ENCODE measurements around the gene KCNC3.

The KCNC3 gene

DNA sequence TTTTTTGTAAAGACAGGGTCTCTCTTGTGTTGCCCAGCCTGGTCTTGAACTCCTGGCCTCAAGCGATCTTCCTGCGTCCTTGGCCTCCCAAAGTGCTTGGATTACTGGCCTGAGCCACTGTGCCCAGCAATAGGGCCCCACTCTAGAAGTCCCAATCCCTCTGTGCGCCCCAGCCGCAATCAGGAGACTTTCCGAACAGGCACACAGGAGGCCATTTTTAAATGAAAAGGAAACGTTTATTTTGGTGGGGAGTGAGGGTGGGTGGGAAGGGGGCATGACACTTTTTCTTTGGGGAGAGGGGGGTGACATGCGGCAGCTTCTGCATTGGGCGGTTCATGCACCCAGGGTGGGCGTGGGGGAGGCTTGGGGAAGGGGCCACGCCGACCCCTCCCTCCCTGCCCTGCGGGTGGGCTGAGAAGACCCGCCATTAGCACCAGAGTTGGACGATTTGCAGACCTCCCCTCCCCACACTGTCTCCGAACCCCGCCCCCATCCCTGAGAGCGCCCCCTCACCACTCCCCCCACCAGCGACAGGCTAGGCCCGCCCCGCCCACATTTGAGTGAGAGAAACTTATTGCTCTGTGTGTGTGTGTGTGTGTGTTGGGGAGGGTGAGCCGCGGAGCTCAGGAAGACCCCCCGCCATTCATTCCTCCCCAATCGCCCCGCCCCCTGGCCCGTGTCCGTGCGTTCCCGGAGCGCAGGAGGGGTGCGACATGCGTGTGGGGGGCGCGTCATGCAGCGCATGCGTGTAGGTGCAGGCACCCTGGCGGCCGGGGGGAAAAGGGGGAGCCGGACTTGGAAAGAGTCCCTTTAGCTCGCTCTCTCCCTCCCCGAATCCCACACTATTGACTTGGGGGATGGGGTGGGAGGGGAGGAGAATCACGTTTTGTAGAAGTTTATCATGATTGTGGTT, 17.2 kb downstream of the KCNC3 start:
- DNase-seq, result peak in 4 of 51 donors; percentile 2 to 58 (median 11)

DNA sequence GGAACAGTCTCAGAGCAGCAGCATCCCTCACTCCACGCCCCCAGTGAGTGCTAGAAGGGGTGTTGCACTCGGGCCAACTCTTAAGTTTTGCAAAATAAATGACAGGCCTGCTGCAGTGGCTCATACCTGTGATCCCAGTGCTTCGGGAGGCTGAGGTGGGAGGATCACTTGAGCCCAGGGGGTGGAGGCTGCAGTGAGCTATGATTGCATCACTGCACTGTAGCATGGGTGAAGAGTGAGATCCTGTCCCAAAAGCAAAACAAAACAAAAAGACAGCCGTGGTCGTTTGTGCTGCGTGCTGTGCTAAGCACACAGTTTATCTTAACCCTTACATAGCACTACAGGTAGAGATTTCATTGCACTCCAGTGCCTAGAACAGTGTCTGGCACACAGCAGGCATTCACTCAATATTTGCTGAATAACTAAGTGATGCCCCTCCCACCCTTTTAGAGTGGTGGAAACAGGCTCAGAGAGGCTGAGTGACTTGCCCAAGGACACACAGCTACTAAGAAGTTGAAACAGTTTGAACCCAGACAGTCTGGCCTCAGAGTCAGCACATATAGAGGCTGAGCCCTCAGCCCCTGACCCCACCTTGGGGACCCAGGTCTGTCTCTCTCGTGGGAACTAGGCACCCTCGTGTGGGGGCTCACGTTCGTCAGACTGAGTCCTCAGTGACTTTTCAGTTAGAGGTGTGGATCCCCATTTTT, 18.3 kb downstream of the KCNC3 start:
- no peak for DNase-seq

- no peak for DNase-seq
These were observed 19.6 kb downstream of the KCNC3 start for GRCh38 chr19:50309396-50310125.

DNA sequence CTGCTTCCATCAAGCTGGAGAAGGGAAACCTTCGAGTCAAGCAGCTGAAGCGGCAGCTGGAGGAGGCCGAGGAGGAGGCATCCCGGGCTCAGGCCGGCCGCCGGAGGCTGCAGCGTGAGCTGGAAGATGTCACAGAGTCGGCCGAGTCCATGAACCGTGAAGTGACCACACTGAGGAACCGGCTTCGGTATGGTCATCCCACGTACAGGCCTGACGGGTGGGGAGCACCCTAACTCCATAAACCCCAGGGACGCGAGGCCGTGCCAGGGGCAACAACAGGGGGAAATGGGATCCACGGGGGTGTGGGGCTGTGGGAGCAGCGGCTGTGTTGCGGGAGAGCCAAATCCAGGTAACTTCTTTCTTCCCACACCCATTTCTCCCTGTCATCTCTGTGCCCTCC, 20.2 kb downstream of the KCNC3 start:
- no peak for DNase-seq

GRCh38 chr19:50303558-50303957, 25.6 kb downstream of the KCNC3 start:
- no peak for DNase-seq

- no peak for DNase-seq
These were observed 27.6 kb downstream of the KCNC3 start for GRCh38 chr19:50301607-50301971.

DNA sequence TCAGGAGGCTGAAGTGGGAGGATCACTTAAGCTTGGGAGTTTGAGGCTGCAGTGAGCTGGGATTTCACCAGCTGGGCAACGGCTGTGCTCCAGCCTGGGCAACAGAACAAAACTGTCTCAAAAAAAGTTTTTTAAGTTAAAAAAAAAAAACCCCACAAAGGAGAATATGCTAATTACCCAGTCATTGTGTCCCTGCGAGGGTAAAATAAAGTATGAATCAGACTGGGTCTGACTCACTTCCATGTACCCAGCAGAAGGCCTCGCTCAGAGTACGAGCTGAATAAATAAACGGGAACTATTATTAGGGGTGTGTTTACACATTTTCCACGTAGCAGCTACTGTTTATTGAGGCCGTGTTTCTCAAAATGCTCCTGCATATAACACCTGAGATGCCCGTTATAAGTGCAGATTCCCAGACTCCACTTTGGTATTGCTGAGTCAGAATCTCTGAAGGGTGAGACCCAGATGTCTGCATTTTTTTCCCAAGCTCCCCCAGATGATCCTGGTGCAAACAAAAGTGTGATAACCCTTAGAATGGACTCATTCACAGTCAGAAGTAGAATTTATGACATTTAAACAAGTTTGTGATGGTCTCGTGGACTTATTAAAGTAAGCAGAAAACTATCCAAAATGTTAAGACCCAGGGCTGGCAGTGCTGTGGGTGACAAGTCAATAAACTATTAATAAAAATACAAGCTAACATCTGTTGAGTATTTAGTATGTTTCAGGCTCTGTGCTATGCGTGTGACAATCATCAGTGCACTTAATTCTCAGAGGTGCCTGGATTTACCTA, 28.2 kb downstream of the KCNC3 start:
- no peak for DNase-seq

GRCh38 chr19:50300051-50300450, 29.1 kb downstream of the KCNC3 start:
- DNase-seq, result no peak

GRCh38 chr19:50293263-50294004, 35.7 kb downstream of the KCNC3 start:
- DNase-seq, result no peak

DNA sequence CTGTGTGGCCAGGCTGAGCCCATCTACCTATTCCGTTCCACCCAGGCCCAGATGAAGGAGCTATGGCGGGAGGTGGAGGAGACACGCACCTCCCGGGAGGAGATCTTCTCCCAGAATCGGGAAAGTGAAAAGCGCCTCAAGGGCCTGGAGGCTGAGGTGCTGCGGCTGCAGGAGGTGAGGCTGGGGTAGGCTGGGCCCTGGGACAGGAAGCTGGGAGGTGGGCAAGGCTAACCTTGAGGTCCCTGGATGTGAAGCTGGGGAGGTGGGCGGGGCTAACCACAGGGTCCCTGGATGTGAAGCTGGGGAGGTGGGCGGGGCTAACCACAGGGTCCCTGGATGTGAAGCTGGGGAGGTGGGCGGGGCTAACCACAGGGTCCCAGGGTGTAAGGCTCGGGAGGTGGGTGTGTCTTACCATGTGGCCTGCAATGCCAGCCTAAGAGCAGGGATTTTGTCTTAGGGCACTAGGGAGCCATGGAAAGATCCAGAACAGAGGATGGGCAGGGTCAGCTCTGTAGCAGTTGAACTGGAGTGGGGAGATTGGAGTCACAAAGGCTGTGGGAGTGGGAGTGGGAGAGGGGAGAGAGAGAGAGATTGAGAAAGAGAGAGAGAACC, 36.9 kb downstream of the KCNC3 start:
- no peak for DNase-seq

DNA sequence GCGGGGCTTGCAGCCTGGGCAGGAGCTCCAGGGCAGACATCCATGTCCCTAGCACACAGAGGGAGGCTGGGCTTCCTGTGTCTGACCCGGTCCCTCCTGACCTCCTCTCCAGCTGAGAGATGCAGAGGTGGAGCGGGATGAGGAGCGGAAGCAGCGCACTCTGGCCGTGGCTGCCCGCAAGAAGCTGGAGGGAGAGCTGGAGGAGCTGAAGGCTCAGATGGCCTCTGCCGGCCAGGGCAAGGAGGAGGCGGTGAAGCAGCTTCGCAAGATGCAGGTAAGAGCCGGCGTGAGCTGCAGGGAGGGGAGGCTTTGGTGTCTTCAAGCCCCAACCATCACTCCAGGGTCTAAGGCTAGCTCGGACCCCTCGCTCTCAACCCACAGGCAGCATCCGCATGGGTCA, 38.4 kb downstream of the KCNC3 start:
- DNase-seq, result no peak

DNA sequence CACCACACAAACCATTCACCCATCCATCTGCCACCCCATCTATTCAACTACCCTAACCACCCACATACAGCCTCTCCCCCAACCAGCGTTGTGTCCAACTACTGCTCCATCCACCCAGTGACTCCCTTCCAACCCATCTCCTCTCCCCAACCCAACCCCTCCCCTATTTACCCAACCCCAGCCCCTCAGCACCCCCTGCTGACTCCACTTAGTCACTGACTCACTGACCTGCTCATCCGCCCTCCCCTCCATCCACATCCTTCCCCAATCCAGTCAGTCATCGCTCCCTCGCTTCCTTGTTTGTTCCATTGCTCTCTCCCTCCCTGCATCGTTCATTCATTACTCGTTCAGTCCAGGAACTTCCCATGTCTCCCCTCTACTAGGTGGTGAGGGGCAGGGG, 39.2 kb downstream of the KCNC3 start:
- no peak for DNase-seq

DNA sequence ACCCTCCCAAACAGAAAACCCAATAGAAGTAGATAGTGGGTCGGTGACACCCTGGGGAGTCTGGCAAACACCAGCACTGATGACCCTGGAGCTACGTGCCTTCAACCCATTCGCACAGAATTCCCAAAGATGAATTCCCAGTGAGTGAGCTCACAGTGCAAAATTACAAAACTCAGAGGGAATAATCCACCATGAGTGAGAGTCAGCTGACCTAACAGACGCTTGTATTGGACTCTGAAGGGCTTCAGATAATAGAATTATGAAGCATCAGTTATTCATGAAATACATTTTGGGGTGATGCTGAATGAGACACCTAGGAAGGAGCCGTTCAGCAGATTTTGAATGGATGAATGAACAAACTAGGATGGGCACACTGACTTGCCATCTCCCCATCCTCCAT, 40.2 kb downstream of the KCNC3 start:
- no peak for DNase-seq

GRCh38 chr19:50287331-50287730, 41.8 kb downstream of the KCNC3 start:
- no peak for DNase-seq

DNA sequence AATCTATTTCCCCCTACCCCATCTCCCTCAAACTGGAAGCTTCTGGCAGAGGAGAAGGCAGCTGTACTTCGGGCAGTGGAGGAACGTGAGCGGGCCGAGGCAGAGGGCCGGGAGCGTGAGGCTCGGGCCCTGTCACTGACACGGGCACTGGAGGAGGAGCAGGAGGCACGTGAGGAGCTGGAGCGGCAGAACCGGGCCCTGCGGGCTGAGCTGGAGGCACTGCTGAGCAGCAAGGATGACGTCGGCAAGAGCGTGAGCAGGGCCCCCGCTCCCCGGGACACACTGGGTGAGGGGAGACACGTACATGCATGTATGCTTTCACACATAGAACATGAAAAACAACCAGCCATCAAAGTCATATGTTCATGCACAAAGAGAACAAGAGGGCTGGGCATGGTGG, 42.7 kb downstream of the KCNC3 start:
- DNase-seq, result no peak

DNA sequence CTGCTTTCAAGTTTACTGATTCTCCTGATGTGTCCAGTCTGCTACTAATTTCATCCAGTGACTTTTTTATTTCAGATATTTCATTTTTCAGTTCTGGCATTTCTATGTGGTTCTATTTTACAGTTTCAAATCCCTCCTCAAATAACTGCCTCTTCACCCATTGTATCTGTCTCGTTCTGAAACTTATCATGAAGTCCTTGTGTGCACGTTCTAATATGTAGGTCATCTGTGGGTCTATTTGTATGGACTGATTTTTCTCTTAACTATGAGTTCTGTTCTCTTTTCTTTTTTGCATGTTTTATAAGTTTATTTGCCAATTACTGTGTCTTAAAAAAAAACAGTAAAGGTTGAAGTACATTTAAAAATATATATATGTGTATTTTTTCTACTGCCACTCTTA, 43.3 kb downstream of the KCNC3 start:
- no peak for DNase-seq

DNA sequence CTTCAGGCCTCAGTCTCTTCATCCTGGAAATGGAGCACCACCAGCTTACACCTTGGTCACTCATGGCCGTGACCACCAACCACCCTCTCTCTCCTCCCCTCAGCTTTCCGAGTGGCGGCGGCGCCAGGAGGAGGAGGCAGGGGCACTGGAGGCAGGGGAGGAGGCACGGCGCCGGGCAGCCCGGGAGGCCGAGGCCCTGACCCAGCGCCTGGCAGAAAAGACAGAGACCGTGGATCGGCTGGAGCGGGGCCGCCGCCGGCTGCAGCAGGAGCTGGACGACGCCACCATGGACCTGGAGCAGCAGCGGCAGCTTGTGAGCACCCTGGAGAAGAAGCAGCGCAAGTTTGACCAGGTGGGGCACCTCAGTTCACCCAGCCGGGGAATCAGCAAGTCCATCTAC, 47.7 kb downstream of the KCNC3 start:
- DNase-seq, result no peak

GRCh38 chr19:50280983-50281382, 48.2 kb downstream of the KCNC3 start:
- no peak for DNase-seq

DNA sequence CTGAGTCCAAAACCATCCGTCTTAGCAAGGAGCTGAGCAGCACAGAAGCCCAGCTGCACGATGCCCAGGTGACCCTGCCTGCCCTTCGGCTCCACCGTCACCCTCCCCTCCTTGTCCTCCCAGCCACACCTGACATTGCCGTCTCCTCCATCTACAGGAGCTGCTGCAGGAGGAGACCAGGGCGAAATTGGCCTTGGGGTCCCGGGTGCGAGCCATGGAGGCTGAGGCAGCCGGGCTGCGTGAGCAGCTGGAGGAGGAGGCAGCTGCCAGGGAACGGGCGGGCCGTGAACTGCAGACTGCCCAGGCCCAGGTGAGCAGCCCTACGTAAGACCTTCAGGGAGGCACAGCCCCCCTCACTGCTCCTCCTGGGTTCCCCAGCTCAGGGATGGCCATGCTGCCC, 49.1 kb downstream of the KCNC3 start:
- DNase-seq, result no peak

GRCh38 chr19:50277966-50278580, 51.1 kb downstream of the KCNC3 start:
- DNase-seq, result no peak
